Ascending aorta (tissue), 2 donors: ENCODE measurements around the gene ZNF135. TPM values are rescaled to one million over a fixed set of nuclear protein-coding genes. Genes with fewer than 3 reads are reported as not detected.
A peak's percentile ranks its signal among the peaks of the same experiment; 100 is the strongest.

Experiments used
- DNase-seq, 2 donors: peaks; one replicate each; pipeline ENCODE4 v3.0.0-alpha.2; 2019; ENCODE audit warnings: low spot score in 2 of 2
- H3K27ac ChIP-seq, 2 donors: fragments of 200-600 bp; sonication (generic); one replicate each; pipeline ENCODE4 v1.5.1; 2016 to 2017; ENCODE audit warnings: mild to moderate bottlenecking in 1 of 2
- H3K27me3 ChIP-seq: fragments of 200-600 bp; sonication (generic); one replicate; pipeline ENCODE4 v1.5.1; 2017
- H3K36me3 ChIP-seq, 2 donors: fragments of 200-600 bp; sonication (generic); one replicate each; pipeline ENCODE4 v1.5.1; 2016
- H3K4me1 ChIP-seq, 2 donors: fragments of 200-600 bp; sonication (generic); one replicate each; pipeline ENCODE4 v1.5.1; 2016 to 2017; ENCODE audit warnings: mild to moderate bottlenecking in 1 of 2
- H3K4me3 ChIP-seq, 2 donors: fragments of 200-600 bp; sonication (generic); one replicate each; pipeline ENCODE4 v1.5.1; 2016 to 2017; ENCODE audit warnings: mild to moderate bottlenecking in 1 of 2
- H3K9me3 ChIP-seq, 2 donors: fragments of 200-600 bp; sonication (generic); one replicate each; pipeline ENCODE4 v1.5.1; 2016
- intact Hi-C: fragments of 100-400 bp; cut with DNase I; formaldehyde crosslinking; loops from one replicate; pipeline ENCODE4 v1.15.1; 2023
- total RNA-seq: library from RNA; depleted of rRNA; stranded (reverse); fragments of >200 nt; gene quantifications from one replicate; pipeline ENCODE4 v1.1.0, GENCODE V29; 2016
- TF ChIP-seq, protein P1 (sequence below), 3 experiments: fragments of 200-600 bp in 2 of 3; fragments of 450-650 bp in 1 of 3; sonication (generic) in 2 of 3; IDR thresholded peaks; one replicate each; pipeline ENCODE4 v1.5.1; 2016 to 2019; ENCODE audit warnings: antibody characterized with exemption in 3 of 3, mild to moderate bottlenecking in 1 of 3, moderate library complexity in 1 of 3

The ZNF135 gene
- total RNA-seq, 1 donor from 2014 or later = 3.7 TPM

DNA sequence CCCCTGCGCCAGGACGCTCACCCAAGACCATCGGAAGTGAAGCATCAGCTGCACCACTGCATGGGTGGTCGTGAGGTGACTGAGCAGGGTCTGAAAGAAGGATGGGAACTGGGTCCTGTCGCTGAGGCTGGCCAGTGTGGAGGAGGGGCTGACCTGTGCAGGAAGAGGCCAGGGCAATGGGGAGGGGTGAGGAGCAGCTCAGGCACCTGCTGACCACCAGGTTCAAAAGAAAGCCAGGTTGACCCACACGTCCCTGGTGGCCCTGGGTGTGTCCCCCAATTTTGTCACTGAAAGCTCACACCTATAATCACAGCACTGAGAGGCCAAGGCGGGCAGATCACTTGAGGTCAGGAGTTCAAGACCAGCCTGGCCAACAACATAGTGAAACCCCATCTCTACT lies 39.0 kb upstream of the ZNF135 start:
- Histone ChIP-seq H3K4me3 (no peak overlapping the region), H3K9me3 (peaks cover 0 to 7% of the 10 kb centered on the region in 2 donors), H3K36me3 (no peaks in the 10 kb centered on the region), H3K4me1 (no peaks in the 10 kb centered on the region), H3K27me3 (no peaks in the 10 kb centered on the region), H3K27ac (no peak overlapping the region)
- DNase-seq = no peak
- TF ChIP-seq, protein P1, sequence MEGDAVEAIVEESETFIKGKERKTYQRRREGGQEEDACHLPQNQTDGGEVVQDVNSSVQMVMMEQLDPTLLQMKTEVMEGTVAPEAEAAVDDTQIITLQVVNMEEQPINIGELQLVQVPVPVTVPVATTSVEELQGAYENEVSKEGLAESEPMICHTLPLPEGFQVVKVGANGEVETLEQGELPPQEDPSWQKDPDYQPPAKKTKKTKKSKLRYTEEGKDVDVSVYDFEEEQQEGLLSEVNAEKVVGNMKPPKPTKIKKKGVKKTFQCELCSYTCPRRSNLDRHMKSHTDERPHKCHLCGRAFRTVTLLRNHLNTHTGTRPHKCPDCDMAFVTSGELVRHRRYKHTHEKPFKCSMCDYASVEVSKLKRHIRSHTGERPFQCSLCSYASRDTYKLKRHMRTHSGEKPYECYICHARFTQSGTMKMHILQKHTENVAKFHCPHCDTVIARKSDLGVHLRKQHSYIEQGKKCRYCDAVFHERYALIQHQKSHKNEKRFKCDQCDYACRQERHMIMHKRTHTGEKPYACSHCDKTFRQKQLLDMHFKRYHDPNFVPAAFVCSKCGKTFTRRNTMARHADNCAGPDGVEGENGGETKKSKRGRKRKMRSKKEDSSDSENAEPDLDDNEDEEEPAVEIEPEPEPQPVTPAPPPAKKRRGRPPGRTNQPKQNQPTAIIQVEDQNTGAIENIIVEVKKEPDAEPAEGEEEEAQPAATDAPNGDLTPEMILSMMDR (IDR thresholded peaks at IDR 0.05) = no peak
- intact Hi-C loops = no loop called here

DNA sequence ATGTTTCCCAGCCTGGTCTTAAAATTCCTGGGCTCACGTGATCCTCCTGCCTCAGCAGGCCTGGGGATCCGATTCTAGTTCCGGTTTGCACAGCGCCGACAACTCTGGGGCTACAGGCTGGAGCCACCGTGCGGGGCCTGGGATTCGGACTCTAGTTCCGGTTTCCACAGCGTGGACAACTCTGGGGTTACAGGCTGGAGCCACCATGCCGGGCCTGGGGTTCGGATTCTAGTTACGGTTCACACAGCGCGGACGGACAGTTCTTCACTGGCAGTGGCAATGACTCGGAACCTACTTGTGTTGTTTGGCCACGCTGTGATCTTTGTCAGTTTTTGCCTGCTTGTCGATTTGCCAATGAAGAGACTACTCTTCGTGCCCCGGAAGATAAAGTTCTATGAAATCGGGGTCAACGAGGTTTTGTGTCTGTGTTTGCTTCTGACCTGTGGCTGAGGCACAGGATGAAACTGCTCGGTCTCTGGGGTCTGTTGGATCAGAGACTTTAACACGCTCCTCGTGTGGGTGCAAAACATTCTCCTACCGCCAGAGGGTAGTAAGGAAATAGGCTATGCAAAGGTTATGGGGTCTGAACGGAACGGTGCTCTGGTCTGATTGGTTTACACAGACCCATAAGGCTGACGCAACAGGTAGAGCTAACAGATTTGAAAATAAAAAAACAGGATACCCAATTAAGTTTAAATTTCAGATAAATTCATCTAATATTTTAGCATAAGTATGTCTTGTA lies 37.4 kb upstream of the ZNF135 start:
- TF ChIP-seq, protein P1 (IDR thresholded peaks at IDR 0.05) = peak; percentile 38 to 61 (median 55)
- Histone ChIP-seq H3K27ac (no peak overlapping the region), H3K27me3 (no peaks in the 10 kb centered on the region), H3K36me3 (no peaks in the 10 kb centered on the region), H3K4me3 (no peak overlapping the region), H3K9me3 (no peaks in the 10 kb centered on the region), H3K4me1 (no peaks in the 10 kb centered on the region)
- intact Hi-C loops = loop anchor here (1.0 kb wide), 1 partner anchor 134 kb away; no protein-coding TSS in a partner anchor
- peak in 1 of 2 donors; percentile 75 for DNase-seq

DNA sequence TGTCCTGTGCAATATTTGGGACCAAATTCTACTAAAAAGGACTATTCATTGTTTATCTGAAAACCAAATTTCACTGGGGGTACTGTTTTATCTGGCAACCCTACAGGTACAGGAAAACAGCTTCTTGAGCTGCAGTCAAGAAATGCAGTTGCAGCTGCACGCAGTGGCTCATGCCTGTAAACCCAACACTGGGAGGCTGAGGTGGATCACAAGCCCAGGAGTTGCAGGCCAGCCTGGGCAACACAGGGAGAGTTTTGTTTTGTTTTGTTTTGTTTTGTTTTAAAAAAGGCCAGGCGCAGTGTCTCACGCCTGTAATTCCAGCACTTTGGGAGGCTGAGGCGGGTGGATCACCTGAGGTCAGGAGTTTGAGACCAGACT lies 36.8 kb upstream of the ZNF135 start:
- intact Hi-C loops = loop anchor here (1.0 kb wide), 1 partner anchor 133 kb away; no protein-coding TSS in a partner anchor
- TF ChIP-seq, protein P1 (IDR thresholded peaks at IDR 0.05) = no peak
- Histone ChIP-seq H3K9me3 (no peaks in the 10 kb centered on the region), H3K27ac (no peak overlapping the region), H3K4me1 (no peaks in the 10 kb centered on the region), H3K27me3 (no peaks in the 10 kb centered on the region), H3K36me3 (no peaks in the 10 kb centered on the region), H3K4me3 (no peak overlapping the region)
- no peak for DNase-seq

DNA sequence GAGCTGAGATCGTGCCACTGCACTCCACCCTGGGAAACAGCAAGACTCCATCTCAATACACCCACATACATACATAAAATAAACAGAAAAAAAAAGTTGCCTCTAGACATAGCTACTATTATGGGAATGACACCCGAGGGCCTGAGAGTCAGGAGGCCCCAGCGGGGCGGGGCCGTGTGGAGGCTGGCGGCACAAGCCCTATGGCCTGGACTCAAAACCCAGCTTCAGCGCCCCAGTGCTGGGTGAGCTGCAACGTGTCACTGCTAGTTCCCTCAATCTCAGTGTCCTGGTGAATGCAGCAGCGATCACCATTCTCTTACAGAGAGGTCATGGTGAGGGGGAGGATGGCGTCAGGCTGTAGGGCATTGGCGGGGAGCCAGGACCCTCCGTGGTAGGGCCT lies 34.4 kb upstream of the ZNF135 start:
- no peaks in the 10 kb centered on the region for H3K9me3 ChIP-seq
- intact Hi-C loops = no loop called here

DNA sequence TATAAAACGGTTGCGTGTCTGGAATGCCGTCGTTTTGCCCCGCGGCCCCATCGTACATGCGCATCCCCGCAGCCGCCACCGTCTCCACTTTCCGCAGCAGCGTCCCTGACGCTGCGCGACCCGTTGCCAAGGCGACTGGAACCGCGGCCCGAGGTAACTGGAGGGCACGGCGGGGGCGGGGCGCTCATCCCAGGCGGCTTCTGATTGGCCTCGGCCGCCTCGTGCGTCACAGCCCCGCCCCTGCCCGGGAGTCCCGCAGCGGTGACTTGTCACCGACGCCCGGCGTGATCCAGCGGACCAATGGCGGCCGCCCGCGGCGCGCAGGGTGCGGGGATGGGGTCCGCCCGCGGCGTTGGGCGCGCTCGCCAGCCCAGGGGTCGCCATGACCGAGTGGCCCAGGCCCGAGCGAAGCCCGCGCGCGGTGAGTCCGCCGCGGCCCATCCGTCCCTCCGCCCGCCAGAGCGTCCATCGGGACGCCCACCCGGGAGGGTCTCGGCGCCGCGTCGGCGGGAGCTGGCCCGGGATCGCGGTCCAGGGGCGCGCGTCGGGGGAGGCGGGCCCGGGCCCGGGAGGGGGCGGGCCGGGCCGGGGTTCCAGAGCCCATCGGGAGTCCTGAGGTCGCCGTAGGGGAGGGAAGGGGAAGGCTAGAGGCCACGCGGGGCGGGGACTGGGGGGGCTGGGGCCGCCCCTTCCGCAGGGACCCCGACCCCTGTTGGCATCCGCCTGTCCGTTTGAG lies 25.2 kb upstream of the ZNF135 start, which contains the start of gene ZSCAN1:
ZSCAN1 (plus strand) TSS at position 285 of the 736 bp plus-strand sequence. CDS start 3,812 bp downstream, outside the sequence.
- H3K9me3 ChIP-seq = peaks cover 0 to 34% of the 10 kb centered on the region in 2 donors

More for the DNA sequence above, 34.4 kb upstream of the ZNF135 start:
- TF ChIP-seq, protein P1 (IDR thresholded peaks at IDR 0.05) = no peak
- Histone ChIP-seq H3K27me3 (no peaks in the 10 kb centered on the region), H3K27ac (no peak overlapping the region), H3K4me1 (no peaks in the 10 kb centered on the region), H3K4me3 (no peak overlapping the region), H3K36me3 (no peaks in the 10 kb centered on the region)
- no peak for DNase-seq

More for the DNA sequence above, 25.2 kb upstream of the ZNF135 start, which contains the start of gene ZSCAN1:
- Histone ChIP-seq H3K27me3 (peaks cover 5% of the 10 kb centered on the region), H3K4me1 (no peaks in the 10 kb centered on the region), H3K27ac (no peak within 1 kb of the TSS), H3K36me3 (no peaks in the 10 kb centered on the region), H3K4me3 (peak within 1 kb of the TSS; percentile 50 to 53)
- TF ChIP-seq, protein P1 (IDR thresholded peaks at IDR 0.05) = no peak
- peak in 1 of 2 donors; percentile 69 for DNase-seq
- intact Hi-C loops = no loop called here
